Omental fat pad (tissue), 4 donors: ENCODE measurements around the gene PRR5L. TPM values are rescaled to one million over a fixed set of nuclear protein-coding genes. Genes with fewer than 3 reads are reported as not detected.

Experiments used
- ATAC-seq: fragments of 150-250 bp; one replicate; pipeline ENCODE4 v1.9.1; 2016; ENCODE audit warnings: mild to moderate bottlenecking, moderate library complexity; ENCODE audit not compliant: low FRiP score
- DNase-seq: peaks from one replicate; pipeline ENCODE4 v3.0.0-alpha.2; 2019; ENCODE audit warnings: low spot score
- CTCF ChIP-seq, 3 donors: fragments of 450-650 bp; IDR thresholded peaks; one replicate each; pipeline ENCODE4 v1.5.1; 2016 to 2017; ENCODE audit warnings: antibody characterized with exemption in 3 of 3, mild to moderate bottlenecking in 3 of 3, moderate library complexity in 2 of 3
- total RNA-seq, 4 donors: library from RNA; depleted of rRNA; stranded (reverse); fragments of >200 nt; gene quantifications; one replicate each; pipeline ENCODE4 v1.1.0, GENCODE V29; 2016

The PRR5L gene
- total RNA-seq, 4 donors from 2014 or later, result 8.7 to 26.8 (median 16.2) TPM

GRCh38 chr11:36362902-36363301 lies 66.8 kb downstream of the PRR5L start:
- DNase-seq (no peak), ATAC-seq (no peak)
- no peak for TF ChIP-seq CTCF (IDR thresholded peaks at IDR 0.05)

DNA sequence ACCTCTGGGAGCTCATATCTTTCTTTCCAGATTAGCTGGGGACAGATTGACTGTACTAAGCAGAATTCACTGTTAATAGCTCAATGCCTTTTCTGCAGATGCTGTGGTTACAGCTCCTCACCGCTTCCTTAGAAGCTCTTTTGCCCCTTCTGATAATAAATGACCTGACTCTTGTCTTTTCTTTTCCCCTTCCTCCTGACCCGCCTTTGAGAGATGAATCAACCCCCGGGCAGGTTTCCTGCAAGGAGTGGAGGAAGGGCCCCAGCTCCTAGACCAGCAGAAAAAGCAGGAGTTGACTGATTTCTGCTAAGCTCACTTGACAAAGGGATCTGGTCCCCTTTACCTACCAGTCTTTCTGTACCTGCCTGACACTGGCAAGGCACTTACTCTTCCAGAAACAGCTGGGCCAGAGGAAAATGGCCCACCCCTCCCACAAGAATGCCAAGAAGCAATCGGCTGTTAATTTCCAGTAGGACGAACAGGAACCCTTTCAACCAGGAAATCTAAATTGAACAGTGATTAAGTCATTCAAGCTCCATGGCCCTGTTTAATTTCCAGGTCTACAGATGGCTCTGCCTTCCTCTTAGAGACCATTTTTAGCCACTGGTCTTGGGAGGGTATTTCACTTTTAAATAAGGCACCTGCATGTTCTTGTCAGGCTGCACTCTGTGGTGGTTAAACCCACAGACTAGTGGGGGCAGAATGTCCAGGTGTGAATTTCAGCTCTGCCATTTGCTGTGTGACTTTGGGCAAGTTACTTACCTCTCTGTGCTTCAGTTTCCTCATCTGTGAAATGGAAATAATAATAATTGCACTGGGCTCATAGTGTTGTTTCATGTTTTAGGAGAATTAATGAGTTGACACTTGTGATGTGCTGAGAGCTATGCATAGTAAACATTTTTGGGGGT lies 67.5 kb downstream of the PRR5L start:
- DNase-seq, result no peak
- ATAC-seq, result no peak
- no peak for TF ChIP-seq CTCF (IDR thresholded peaks at IDR 0.05)

GRCh38 chr11:36364551-36365325 lies 68.7 kb downstream of the PRR5L start:
- ATAC-seq (no peak), DNase-seq (no peak)
- no peak for TF ChIP-seq CTCF (IDR thresholded peaks at IDR 0.05)

DNA sequence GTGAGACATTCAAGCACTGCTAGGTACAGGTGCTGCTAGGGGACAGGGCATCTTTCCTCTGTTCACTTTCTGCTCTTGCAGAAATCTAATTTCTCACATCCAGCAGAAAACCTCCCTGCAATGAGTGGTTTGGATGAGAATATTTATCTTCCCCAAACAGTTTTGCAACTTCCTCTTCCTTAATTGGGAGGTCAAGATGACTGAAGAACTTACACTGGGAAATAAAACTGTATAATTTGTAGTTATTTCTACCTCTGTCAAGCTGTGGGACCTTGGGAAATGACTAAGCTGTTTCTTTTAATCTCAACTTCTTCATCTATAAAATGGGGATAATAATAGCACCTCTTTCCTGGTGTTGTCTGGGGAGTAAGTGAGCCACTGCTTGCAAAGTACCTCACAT lies 69.8 kb downstream of the PRR5L start:
- DNase-seq (no peak), ATAC-seq (no peak)
- no peak for TF ChIP-seq CTCF (IDR thresholded peaks at IDR 0.05)

DNA sequence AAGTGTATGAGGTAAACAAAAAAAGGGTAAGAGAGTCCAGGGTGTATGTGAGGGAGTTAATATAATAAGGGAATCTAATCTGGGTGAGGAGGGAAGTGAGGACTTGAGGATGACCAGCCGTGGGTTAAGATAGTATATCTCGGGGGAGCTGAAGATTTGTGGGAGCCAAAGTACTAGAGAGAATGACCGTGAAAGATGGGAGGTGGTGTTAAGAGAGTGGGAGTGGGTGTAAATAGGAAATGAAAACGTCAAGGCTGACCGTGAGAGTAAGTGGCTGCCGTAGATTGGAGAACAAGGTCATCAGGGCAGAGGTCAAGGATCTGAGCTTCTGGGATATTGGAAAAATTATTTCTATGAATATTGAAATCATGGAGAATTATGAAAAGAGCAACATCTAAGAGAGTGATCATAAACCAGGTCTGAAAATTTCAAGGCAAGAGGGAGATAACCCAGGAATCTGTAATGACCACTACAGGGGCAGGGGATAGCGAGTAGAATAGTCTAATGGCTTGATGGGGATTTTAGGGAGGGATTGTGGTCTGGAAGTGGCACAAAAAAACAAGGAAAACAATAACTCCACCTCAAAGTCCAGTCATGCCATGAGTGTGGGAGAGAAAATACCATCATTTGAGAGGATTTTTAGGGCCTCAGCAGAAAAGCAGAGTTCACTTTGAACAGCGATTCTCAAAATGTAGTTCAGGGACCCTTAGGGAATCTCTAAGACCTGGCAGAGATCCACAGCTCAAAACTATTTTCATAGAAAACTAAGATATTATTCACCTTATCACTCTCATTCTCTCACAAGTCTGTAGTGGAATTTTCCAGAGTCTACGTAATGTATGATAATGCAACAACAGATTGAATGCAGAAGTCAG lies 72.0 kb downstream of the PRR5L start:
- no peak for ATAC-seq
- DNase-seq, result no peak
- TF ChIP-seq CTCF (IDR thresholded peaks at IDR 0.05), result no peak

- DNase-seq, result no peak
- no peak for TF ChIP-seq CTCF (IDR thresholded peaks at IDR 0.05)
- no peak for ATAC-seq
These were observed 75.1 kb downstream of the PRR5L start for GRCh38 chr11:36371181-36371580.
